GM19324 (cell line): Measurements from ENCODE around the gene SPRED3.

Experiments used
- ATAC-seq: cut with Tn5 transposase; IDR thresholded peaks from one replicate; pipeline ENCODE4 v1.9.1; 2021; ENCODE audit warnings: mild to moderate bottlenecking, moderate library complexity; ENCODE audit not compliant: unreplicated experiment, low FRiP score

The SPRED3 gene

GRCh38 chr19:38370299-38370698 is 18.2 kb upstream of the SPRED3 start:
- ATAC-seq = no peak

GRCh38 chr19:38371081-38371480 is 17.4 kb upstream of the SPRED3 start:
- no peak for ATAC-seq

- no peak for ATAC-seq
Measured at GRCh38 chr19:38373907-38374331, 14.6 kb upstream of the SPRED3 start.

- peak; percentile 98 for ATAC-seq
Measured at GRCh38 chr19:38374332-38375097, 14.0 kb upstream of the SPRED3 start, which contains the start of gene PSMD8. Gene PSMD8, plus strand, starts transcription at chr19:38374571. Its CDS starts 31 bp downstream, at chr19:38374602.

- no peak for ATAC-seq
Measured at GRCh38 chr19:38375098-38375493, 13.4 kb upstream of the SPRED3 start.

- ATAC-seq = no peak
Measured at GRCh38 chr19:38375748-38376147, 12.7 kb upstream of the SPRED3 start.

- no peak for ATAC-seq
Measured at GRCh38 chr19:38376576-38376975, 11.9 kb upstream of the SPRED3 start.

- ATAC-seq = no peak
Measured at GRCh38 chr19:38377052-38377451, 11.4 kb upstream of the SPRED3 start.

- no peak for ATAC-seq
Measured at GRCh38 chr19:38378866-38379265, 9.6 kb upstream of the SPRED3 start.

- ATAC-seq = no peak
Measured at GRCh38 chr19:38381138-38381537, 7.4 kb upstream of the SPRED3 start.

GRCh38 chr19:38383184-38383583 is 5.3 kb upstream of the SPRED3 start:
- no peak for ATAC-seq

- ATAC-seq = no peak
Measured at GRCh38 chr19:38383743-38384142, 4.8 kb upstream of the SPRED3 start.

GRCh38 chr19:38384209-38385027 is 4.1 kb upstream of the SPRED3 start:
- ATAC-seq = no peak

GRCh38 chr19:38385057-38385803 is 3.3 kb upstream of the SPRED3 start:
- no peak for ATAC-seq

- ATAC-seq = no peak
Measured at GRCh38 chr19:38385804-38386257, 2.7 kb upstream of the SPRED3 start.

GRCh38 chr19:38386300-38386970 is 2.1 kb upstream of the SPRED3 start:
- no peak for ATAC-seq

GRCh38 chr19:38386971-38387549 is 1.4 kb upstream of the SPRED3 start:
- ATAC-seq = no peak

GRCh38 chr19:38387550-38388348 is 748 bp upstream of the SPRED3 start, which contains the start of gene GGN:
Gene GGN, minus strand, starts transcription at chr19:38388034. Its CDS starts 773 bp downstream, at chr19:38387261.
- ATAC-seq = no peak
